PC-3 (cell line): ENCODE measurements around the gene KDM3B. TPM values are rescaled to one million over a fixed set of nuclear protein-coding genes. Genes with fewer than 3 reads are reported as not detected.

Experiments used
- ATAC-seq: fragments of 200-7000 bp; cut with Tn5 transposase; 2 replicates; pipeline ENCODE4 v1.9.1; 2020; ENCODE audit warnings: mild to moderate bottlenecking, moderate library complexity
- BruUV-seq: library from RNA; stranded (reverse); fragments of 400-500 nt; replicated peaks from 2 replicates; lab custom pipeline; 2021; lab: Mats Ljungman, UMichigan
- CTCF ChIA-PET: fragments of 300-600 bp; sonication (Branson Sonifier 250); formaldehyde crosslinking; loops from one replicate; lab custom pipeline; 2022; ENCODE audit warnings: antibody characterized with exemption; lab: Charles Lee
- POLR2A ChIA-PET: fragments of 300-600 bp; sonication (Branson Sonifier 250); formaldehyde crosslinking; loops from one replicate; lab custom pipeline; 2022; ENCODE audit warnings: antibody characterized with exemption; ENCODE audit not compliant: unreplicated experiment; lab: Charles Lee
- DNase-seq: peaks from one replicate; pipeline ENCODE4 v3.0.0-alpha.2; 2015
- H2AFZ ChIP-seq: fragments of 300-600 bp; sonication (generic); 2 replicates; pipeline ENCODE4 v1.6.0; 2016; ENCODE audit warnings: antibody characterized with exemption, low read length
- H3F3A ChIP-seq: fragments of 300-600 bp; sonication (generic); one replicate; pipeline ENCODE4 v1.6.0; 2017; ENCODE audit warnings: antibody characterized with exemption, low read length, control low read depth, mild to moderate bottlenecking; ENCODE audit not compliant: unreplicated experiment
- H3K27ac ChIP-seq: fragments of 300-600 bp; sonication (generic); 2 replicates; pipeline ENCODE4 v1.5.1; 2016; ENCODE audit warnings: mild to moderate bottlenecking, low read length
- H3K27me3 ChIP-seq: fragments of 300-600 bp; sonication (generic); 2 replicates; pipeline ENCODE4 v1.6.1; 2016; ENCODE audit warnings: low read length, mixed read lengths
- H3K36me3 ChIP-seq: fragments of 300-600 bp; sonication (generic); 2 replicates; pipeline ENCODE4 v1.6.1; 2016; ENCODE audit warnings: low read depth, mixed run types, low read length, mixed read lengths
- H3K4me1 ChIP-seq: fragments of 300-600 bp; sonication (generic); 2 replicates; pipeline ENCODE4 v1.5.1; 2016; ENCODE audit warnings: low read length; ENCODE audit not compliant: insufficient read depth
- H3K4me2 ChIP-seq: fragments of 300-600 bp; sonication (generic); 2 replicates; pipeline ENCODE4 v1.6.0; 2016; ENCODE audit warnings: low read length
- H3K4me3 ChIP-seq: fragments of 300-600 bp; sonication (generic); 2 replicates; pipeline ENCODE4 v1.5.1; 2016; ENCODE audit warnings: mild to moderate bottlenecking, low read length, mixed read lengths
- H3K79me2 ChIP-seq: fragments of 300-600 bp; sonication (generic); 2 replicates; pipeline ENCODE4 v1.6.1; 2017; ENCODE audit warnings: low read length, mixed read lengths
- H3K9ac ChIP-seq: fragments of 300-600 bp; sonication (generic); 2 replicates; pipeline ENCODE4 v1.6.0; 2016; ENCODE audit warnings: mild to moderate bottlenecking, low read length
- H3K9me2 ChIP-seq: fragments of 300-600 bp; sonication (generic); replicated peaks from 2 replicates; pipeline ENCODE4 v1.6.1; 2016; ENCODE audit warnings: mixed run types, low read length, mixed read lengths
- H3K9me3 ChIP-seq: fragments of 300-600 bp; sonication (generic); 2 replicates; pipeline ENCODE4 v1.6.1; 2016; ENCODE audit warnings: low read length, mixed read lengths
- H4K20me1 ChIP-seq: fragments of 300-600 bp; sonication (generic); 2 replicates; pipeline ENCODE4 v1.6.1; 2016; ENCODE audit warnings: low read length, mixed read lengths
- EZH2 ChIP-seq: fragments of 300-600 bp; sonication (generic); IDR thresholded peaks from one replicate; pipeline ENCODE4 v1.6.1; 2017; ENCODE audit warnings: antibody characterized with exemption, mild to moderate bottlenecking, low read length; ENCODE audit not compliant: unreplicated experiment
- EZH2phosphoT487 ChIP-seq: fragments of 300-600 bp; sonication (generic); IDR thresholded peaks from 2 replicates; pipeline ENCODE4 v1.6.1; 2018; ENCODE audit warnings: mild to moderate bottlenecking, antibody characterized with exemption, low read length, borderline replicate concordance
- intact Hi-C: fragments of 100-400 bp; cut with micrococcal nuclease; formaldehyde crosslinking; loops from 2 replicates; pipeline ENCODE4 v1.9.0; 2023
- total RNA-seq: library from RNA; depleted of rRNA; stranded (reverse); fragments of >200 nt; gene quantifications from 2 replicates; pipeline ENCODE4 v1.2.3, GENCODE V29; 2014
- TF ChIP-seq, protein P1 (sequence below): fragments of 300-600 bp; sonication (generic); conservative IDR thresholded peaks from 2 replicates; pipeline ENCODE4 v1.5.1; 2017; ENCODE audit warnings: antibody characterized with exemption, low read depth, mild to moderate bottlenecking, low read length

KDM3B gene
- total RNA-seq, 1 experiment from 2014 or later: 21.7 TPM

DNA sequence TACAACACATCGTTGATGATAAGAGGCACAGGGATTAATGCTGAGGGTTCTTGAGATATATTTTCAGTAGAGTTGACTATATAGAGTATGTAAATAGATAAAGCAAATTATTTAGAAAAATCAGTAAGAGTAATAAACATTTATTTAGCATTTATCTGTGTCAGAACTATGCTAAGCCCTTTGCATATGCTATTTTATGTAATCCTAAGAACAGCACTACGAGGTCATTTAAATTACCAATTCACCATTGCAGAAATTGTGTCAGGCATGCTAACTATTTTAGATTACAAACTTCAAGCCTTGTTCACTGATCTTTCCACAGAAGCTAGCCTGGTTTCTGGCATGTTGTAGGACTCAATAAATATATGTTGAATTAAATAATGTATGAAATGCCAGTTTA lies 66.0 kb downstream of the KDM3B start:
- no TSS peak for BruUV-seq
- CTCF ChIA-PET: no interaction called here
- peaks cover 16% of the 10 kb centered on the region; the same call in 1 of the 2 replicates for H3K36me3 ChIP-seq

GRCh38 chr5:138425079-138425478 lies 72.6 kb downstream of the KDM3B start:
- CTCF ChIA-PET: interaction anchor here (0.6 kb wide), 1 partner anchor 154 kb away, joined by 4 read pairs; no protein-coding TSS in a partner anchor

More for the DNA sequence above, 66.0 kb downstream of the KDM3B start:
- Histone ChIP-seq H3K9ac (no peak overlapping the region), H2AFZ (no peak overlapping the region), H3F3A (no peaks in the 10 kb centered on the region), H3K4me2 (no peak overlapping the region), H3K27ac (no peak overlapping the region), H3K9me3 (no peaks in the 10 kb centered on the region), H3K4me1 (no peaks in the 10 kb centered on the region), H3K9me2 (no peaks in the 10 kb centered on the region), H3K27me3 (no peaks in the 10 kb centered on the region), H3K4me3 (no peak overlapping the region), H4K20me1 (no peaks in the 10 kb centered on the region), H3K79me2 (no peaks in the 10 kb centered on the region)
- no peak for ATAC-seq
- intact Hi-C loops: no loop called here
- POLR2A ChIA-PET: no interaction called here
- no peak for TF ChIP-seq EZH2phosphoT487
- TF ChIP-seq, protein P1, sequence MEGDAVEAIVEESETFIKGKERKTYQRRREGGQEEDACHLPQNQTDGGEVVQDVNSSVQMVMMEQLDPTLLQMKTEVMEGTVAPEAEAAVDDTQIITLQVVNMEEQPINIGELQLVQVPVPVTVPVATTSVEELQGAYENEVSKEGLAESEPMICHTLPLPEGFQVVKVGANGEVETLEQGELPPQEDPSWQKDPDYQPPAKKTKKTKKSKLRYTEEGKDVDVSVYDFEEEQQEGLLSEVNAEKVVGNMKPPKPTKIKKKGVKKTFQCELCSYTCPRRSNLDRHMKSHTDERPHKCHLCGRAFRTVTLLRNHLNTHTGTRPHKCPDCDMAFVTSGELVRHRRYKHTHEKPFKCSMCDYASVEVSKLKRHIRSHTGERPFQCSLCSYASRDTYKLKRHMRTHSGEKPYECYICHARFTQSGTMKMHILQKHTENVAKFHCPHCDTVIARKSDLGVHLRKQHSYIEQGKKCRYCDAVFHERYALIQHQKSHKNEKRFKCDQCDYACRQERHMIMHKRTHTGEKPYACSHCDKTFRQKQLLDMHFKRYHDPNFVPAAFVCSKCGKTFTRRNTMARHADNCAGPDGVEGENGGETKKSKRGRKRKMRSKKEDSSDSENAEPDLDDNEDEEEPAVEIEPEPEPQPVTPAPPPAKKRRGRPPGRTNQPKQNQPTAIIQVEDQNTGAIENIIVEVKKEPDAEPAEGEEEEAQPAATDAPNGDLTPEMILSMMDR: no peak
- no peak for DNase-seq

GRCh38 chr5:138435943-138436342 lies 83.5 kb downstream of the KDM3B start:
- Histone ChIP-seq H3K36me3 (peaks cover 8% of the 10 kb centered on the region), H3K27me3 (no peaks in the 10 kb centered on the region), H2AFZ (no peak overlapping the region), H3K27ac (no peak overlapping the region), H3K79me2 (no peaks in the 10 kb centered on the region), H3K9me3 (no peaks in the 10 kb centered on the region), H3K9me2 (no peaks in the 10 kb centered on the region), H4K20me1 (no peaks in the 10 kb centered on the region), H3K9ac (no peak overlapping the region), H3K4me3 (no peak overlapping the region), H3K4me1 (no peaks in the 10 kb centered on the region), H3K4me2 (no peak overlapping the region), H3F3A (no peaks in the 10 kb centered on the region)
- TF ChIP-seq EZH2phosphoT487 (no peak), EZH2 (no peak)
- TF ChIP-seq, protein P1: no peak
- intact Hi-C loops: no loop called here
- ChIA-PET POLR2A (no interaction called here), CTCF (no interaction called here)
- no peak for DNase-seq
- no TSS peak for BruUV-seq
- ATAC-seq: no peak

More at GRCh38 chr5:138425079-138425478, 72.6 kb downstream of the KDM3B start:
- no peak for ATAC-seq
- H3F3A ChIP-seq: no peaks in the 10 kb centered on the region
- H3K79me2 ChIP-seq: no peaks in the 10 kb centered on the region
- intact Hi-C loops: no loop called here
- no peaks in the 10 kb centered on the region for H3K9me3 ChIP-seq
- DNase-seq: no peak
- TF ChIP-seq EZH2phosphoT487 (no peak), EZH2 (no peak)
- TF ChIP-seq, protein P1: no peak
- no peaks in the 10 kb centered on the region for H3K4me1 ChIP-seq
- no peaks in the 10 kb centered on the region for H4K20me1 ChIP-seq
- H3K36me3 ChIP-seq: peaks cover 22% of the 10 kb centered on the region
- H3K4me2 ChIP-seq: no peak overlapping the region
- no TSS peak for BruUV-seq
- H3K27me3 ChIP-seq: no peaks in the 10 kb centered on the region
- no peak overlapping the region for H3K27ac ChIP-seq
- H2AFZ ChIP-seq: no peak overlapping the region
- no peaks in the 10 kb centered on the region for H3K9me2 ChIP-seq
- H3K4me3 ChIP-seq: no peak overlapping the region
- POLR2A ChIA-PET: no interaction called here
- H3K9ac ChIP-seq: no peak overlapping the region
